Fibroblast of villous mesenchyme (primary cell): ENCODE results near the gene PTPRM. TPM values are rescaled to one million over a fixed set of nuclear protein-coding genes. Genes with fewer than 3 reads are reported as not detected.
A peak's percentile ranks its signal among the peaks of the same experiment; 100 is the strongest.

Source experiments
- DNase-seq: peaks from one replicate; pipeline ENCODE4 v3.0.0-alpha.2; 2010; ENCODE audit warnings: low read depth
- H3K4me3 ChIP-seq: 2 replicates; pipeline ENCODE4 v1.5.1; 2011; ENCODE audit warnings: low read depth, mild to moderate bottlenecking, low read length
- total RNA-seq: library from RNA; depleted of rRNA; stranded (reverse); fragments of >200 nt; gene quantifications from 2 replicates; pipeline ENCODE4 v1.2.3, GENCODE V29; 2012
- TF ChIP-seq, protein P1 (sequence below): IDR thresholded peaks from 2 replicates; pipeline ENCODE4 v1.5.1; 2012; ENCODE audit warnings: low read depth, mild to moderate bottlenecking, low read length; ENCODE audit not compliant: insufficient read depth

PTPRM gene
- total RNA-seq, 1 donor: 56.1 TPM

DNA sequence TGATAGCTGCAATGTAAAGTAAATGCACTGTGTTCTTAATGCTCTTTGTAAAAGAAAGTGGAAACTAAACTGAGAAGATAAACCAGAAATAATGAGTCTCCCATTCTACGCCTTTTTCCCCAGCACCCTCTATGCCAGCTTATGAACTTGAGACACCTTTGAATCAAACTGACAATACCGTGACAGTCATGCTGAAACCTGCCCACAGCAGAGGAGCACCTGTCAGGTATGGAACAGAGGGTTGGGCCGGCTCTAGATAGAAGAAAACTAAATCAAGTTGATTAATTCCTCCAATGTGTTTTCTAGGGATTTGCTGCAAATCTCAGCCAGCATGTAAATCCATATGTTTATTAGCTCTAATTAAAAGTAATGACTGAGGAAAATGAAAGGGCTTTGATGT is 521.5 kb downstream of the PTPRM start:
- DNase-seq: no peak
- no peak overlapping the region for H3K4me3 ChIP-seq
- TF ChIP-seq, protein P1, sequence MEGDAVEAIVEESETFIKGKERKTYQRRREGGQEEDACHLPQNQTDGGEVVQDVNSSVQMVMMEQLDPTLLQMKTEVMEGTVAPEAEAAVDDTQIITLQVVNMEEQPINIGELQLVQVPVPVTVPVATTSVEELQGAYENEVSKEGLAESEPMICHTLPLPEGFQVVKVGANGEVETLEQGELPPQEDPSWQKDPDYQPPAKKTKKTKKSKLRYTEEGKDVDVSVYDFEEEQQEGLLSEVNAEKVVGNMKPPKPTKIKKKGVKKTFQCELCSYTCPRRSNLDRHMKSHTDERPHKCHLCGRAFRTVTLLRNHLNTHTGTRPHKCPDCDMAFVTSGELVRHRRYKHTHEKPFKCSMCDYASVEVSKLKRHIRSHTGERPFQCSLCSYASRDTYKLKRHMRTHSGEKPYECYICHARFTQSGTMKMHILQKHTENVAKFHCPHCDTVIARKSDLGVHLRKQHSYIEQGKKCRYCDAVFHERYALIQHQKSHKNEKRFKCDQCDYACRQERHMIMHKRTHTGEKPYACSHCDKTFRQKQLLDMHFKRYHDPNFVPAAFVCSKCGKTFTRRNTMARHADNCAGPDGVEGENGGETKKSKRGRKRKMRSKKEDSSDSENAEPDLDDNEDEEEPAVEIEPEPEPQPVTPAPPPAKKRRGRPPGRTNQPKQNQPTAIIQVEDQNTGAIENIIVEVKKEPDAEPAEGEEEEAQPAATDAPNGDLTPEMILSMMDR: no peak

DNA sequence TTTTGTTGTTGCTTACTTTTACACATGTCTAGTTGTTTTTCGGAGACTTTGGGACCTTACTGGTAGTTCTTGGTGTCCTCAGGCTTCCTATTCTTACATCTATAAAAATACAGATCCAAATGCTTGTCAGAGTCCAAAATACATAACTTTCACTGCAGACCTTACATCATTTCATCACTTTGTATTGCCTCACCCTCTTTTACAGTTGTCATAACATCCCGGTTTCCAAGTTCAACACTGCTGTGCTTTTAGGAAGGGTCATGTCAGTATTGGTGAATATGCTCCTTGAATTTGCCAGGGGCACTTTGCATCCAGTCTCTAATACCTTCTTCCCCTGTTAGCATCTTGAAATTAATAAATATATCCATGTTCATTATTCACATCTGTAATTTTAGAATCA is 523.9 kb downstream of the PTPRM start:
- TF ChIP-seq, protein P1: no peak
- DNase-seq: peak; percentile 31
- no peak overlapping the region for H3K4me3 ChIP-seq

DNA sequence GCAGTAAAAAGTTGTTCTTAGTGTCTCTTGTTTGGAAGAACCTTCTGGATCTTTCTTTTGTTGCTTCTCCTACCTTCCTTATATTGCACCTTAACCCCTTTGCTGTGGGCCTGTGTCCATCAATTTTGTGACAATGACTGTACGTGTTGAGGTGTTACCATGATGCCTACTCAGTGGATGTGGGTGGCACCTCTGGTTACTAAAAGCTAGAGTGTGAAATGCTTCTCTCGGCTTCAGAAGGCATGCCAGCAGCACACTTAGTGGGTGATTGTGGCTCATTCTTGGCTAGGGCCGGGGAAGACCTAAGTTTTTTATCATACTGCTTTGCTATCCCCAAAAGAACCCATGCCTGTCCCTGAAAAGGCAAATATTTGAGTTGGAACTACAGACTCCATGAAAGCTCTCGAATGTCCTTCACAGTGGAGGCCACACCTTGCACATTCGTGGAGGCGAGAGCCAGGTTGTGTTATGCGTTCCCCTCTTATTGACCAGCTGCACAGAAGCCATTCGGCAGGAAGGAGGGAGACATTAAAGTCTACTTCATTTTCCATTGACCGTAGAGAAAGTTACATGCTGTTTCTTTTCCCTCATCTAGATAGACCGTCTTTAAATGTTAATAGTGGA is 528.9 kb downstream of the PTPRM start:
- TF ChIP-seq, protein P1: no peak
- no peak overlapping the region for H3K4me3 ChIP-seq
- DNase-seq: no peak

DNA sequence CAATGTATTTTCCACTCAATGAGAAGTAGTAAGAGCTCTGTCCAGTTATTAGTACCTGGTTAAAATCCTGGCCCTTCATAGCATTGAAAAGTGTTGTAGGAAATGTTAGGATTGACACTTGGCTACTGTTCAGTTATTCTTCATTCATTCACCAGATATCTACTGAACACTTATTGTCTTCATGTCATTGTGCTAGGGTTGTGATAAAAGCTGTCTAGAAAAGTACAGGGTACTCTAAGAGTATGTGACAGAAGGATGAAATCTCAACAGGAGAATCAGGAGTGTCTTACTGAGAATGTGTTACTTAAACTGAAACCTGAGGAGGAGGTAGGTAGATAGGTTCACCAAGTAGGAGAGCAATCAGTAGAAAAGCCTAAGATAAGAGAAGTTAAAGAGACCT is 530.3 kb downstream of the PTPRM start:
- no peak overlapping the region for H3K4me3 ChIP-seq
- DNase-seq: no peak
- TF ChIP-seq, protein P1: no peak

DNA sequence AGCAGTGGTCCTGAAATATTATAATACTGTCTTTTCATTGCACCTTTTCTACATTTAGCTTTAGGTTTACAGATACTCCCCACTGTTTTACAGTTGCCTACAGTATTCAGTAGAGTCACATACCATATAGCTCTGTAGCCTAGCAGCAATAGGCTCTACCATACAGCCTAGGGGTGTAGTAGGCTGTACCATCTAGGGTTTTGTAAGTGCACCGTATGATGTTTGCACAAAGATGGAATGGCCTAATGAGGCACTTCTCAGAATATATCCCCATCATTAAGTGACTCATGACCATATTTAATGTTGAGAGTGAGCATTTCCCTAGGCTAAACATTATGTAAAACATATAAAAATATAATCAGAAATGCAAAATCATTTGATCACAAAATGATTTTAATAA is 530.8 kb downstream of the PTPRM start:
- TF ChIP-seq, protein P1: no peak
- DNase-seq: no peak
- no peak overlapping the region for H3K4me3 ChIP-seq

DNA sequence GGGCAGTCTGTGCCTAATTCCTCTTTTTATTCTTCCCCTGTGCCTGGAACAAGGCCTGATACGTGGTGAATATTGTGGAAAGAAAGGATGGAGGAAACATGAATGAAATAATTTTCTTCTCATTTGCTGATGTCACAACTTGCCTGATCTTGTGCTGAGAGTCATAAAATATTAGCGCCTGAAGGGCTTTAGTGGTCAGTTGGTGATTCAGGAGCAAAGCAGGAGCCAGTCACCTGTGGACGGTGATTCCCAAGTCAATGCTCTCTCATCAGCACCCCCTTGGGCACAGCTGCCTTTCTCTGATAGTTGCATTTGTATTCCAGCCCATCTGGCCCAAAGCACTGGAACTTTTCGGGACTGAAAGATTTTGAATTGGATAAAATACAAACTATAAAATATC is 539.5 kb downstream of the PTPRM start:
- TF ChIP-seq, protein P1: no peak
- no peak for DNase-seq
- no peak overlapping the region for H3K4me3 ChIP-seq

DNA sequence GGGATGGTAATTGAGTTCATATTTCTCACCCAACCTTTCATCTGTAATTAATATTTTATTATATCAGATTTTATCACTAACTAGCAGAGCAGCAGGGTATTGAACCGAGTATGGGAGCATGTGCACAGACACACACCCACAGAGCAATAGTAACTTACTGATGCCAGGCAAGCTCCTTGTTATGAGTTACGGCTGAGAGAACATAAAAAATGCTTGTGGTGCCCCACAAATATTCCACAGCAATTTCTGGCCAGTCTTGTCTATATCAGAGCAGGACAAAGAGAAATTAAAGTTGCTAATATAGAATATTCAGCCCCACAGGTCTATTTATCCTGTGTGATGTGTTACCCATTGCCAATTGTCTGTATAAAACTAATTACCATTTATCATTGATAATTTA is 540.3 kb downstream of the PTPRM start:
- TF ChIP-seq, protein P1: no peak
- H3K4me3 ChIP-seq: no peak overlapping the region
- DNase-seq: no peak
